Measurements from ENCODE around the gene GRID2IP.

- TF ChIP-seq CTCF (IDR thresholded peaks at IDR 0.05), result no peak
- TF ChIP-seq POLR2A (IDR thresholded peaks at IDR 0.05), result no peak
These were observed 48.4 kb downstream of the GRID2IP start for GRCh38 chr7:6502886-6503285.

All from testis (tissue), 2 donors.